CMK (cell line): ENCODE results near the gene ATP6V1G3.
"Not testable (repeated sequence)": the region's sequence is repeated elsewhere in the genome, so short reads cannot be mapped to it uniquely, and the experiment has no call there.

ENCODE experiments used
- DNase-seq: peaks from one replicate; pipeline ENCODE4 v3.0.0-alpha.2; 2010; ENCODE audit warnings: low read depth

Gene ATP6V1G3

DNA sequence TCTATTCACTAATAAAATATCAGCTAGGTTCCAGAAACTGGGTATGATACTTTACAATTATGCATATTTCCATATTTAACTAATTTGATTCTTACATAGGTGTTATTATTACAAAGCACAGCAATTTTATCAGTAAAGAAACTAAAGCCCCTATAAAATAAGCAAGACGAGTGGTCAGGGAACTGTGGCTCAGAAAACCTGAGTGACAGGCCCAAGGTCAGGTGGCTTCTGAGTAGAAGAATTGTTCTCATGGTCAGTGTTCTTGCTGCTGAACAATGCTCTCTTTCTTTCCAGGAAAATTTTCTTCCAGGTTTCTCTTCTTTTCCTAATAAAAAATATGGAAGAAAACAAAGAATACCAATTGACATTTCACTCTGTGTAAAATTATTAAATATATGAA is 2.2 kb upstream of the ATP6V1G3 start:
- no peak for DNase-seq

DNA sequence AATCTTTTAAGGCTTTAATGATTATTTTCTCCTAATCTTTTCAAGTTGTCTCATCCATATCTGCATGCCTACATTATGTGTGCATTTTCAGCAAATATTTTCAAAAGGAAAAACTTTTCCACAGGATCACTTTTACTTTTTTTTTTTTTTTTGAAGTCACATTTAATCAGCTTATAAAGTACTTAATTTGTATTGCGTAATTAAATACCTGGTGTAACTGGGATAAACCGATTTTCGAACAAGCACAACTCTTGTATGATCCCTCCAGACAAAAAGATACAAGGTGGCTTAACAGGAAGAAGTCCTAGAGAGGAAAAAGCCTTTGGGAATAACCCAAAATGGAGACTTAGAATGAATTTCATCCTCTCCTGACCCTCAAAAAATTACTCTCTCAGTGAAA is 1.3 kb upstream of the ATP6V1G3 start:
- no peak for DNase-seq

DNA sequence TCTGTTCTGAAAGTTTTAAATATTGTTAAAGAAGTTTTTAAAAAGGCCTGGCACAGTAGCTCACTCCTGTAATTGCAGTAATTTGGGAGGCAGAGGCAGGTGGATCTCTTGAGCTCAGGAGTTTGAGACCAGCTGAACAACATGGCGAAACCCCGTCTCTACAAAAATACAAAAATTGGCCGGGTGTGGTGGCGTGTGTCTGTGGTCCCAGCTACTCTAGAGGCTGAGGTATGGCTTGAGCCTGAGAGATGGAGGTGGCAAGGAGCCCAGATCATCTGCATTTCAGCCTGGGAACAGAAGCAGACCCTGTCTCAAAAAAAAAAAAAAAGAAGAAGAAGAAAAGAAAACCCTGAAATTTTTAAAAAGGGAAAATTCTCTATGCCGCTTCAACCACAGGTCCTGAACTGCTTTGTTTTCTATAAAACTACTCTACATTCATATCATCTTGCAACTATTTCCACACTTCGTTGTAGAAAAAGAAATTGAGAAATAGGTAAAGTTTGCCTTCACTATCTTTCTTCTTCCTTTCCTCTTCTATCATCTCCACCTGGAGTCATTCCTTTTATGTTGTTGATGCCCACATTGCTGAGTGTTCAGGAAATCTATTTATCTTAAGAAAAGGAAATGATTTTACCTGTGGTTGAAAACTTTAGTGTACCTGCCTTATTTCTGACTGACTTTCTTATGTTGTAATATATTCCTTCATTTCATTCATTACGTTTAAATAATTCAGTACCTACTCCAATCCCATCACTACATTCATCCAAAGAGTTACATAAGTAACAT is 1.7 kb downstream of the ATP6V1G3 start:
- no peak for DNase-seq

DNA sequence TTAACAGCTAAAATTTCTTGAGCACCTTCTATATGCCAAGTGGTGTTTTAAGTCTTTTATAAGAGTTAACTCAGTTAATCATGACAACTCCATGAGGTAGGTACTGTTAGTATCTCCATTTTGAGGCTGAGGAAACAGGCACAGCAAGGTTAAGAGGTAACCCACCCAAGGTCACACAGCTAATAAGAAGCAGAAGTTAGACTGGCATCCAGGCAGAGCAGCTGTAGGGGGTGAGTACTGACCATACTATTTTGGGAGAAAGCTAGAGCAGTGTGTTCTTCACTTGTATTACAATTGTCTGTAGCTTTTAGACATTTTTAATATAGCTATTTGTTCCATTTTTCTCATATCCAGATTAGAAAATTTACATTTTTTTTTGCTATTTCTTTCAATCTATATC is 4.8 kb downstream of the ATP6V1G3 start:
- no peak for DNase-seq

DNA sequence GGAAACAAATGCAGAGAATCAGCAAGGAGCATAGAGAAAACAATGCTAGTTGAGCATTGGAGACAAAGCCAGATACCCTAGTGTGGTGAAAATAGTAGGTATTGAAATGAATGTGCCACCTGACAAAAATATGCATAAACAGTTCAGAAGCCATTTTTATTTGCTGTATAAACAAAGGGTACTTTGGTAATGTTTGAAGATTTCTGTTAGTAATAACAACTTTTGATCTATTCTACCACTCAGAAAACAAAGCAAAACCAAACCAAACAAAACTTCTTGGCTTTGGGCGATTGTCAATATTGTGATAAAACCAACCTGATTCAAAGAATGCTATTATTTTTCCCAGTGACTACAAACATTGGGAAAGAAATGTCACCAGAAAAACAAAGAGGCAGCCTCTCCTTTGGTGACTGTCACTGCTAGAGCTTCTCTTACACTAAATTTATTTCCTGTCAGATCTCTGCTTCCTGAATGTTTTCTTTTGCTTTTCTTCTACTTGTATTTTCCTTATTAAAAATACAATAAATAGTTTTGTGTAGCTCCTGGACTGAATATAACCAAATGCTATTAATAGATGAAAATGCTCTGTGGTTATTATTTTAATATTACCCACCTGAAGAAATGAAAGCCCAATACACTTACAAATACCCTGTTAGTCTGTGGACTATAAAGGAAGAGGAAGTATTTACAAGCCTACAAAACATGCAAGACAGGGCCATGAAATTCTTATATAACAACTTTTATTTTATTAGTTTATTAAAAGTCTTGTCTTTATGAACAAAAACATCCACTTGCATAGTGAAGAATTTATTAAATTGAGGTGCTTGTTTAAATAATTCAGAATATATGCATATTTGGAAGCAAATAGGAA is 5.7 kb downstream of the ATP6V1G3 start:
- no peak for DNase-seq

DNA sequence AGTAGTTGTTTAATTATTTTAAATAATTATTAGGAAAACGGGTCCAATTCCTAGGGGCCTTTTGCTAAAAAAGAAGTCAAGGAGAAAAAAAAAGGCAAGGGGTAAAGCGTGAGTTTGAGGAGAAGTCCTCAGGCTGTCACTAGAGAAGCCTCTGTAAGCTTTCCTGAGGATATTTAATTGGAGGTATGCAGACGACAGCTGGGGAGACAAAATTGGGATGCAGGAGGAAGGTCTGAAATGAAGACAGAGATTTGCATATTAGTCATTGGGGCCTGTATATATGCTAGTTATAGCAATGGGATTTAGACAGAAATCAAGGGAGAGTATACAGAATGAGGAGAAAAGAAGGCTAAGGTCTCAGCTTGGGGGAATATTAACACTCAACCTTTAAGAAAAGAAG is 8.6 kb downstream of the ATP6V1G3 start:
- no peak for DNase-seq

DNA sequence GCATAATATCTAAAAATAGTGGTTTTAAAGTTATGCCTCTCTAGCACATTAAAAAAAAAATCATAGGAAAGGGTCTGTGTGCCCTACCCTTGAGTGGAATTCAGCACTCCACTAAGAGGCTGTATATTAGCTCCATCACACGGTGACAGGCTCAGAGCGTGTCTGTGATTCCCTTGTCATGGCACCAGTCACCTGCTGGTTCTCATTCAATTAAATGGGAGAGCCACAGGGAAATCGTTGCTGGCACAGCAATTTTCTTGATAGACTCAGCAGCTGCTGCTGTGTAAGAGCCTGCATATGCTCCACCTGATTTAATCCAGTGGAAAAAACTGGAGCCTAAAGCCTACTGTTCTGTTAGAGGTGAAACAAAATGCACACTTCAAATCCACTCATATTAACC is 9.5 kb downstream of the ATP6V1G3 start:
- no peak for DNase-seq

DNA sequence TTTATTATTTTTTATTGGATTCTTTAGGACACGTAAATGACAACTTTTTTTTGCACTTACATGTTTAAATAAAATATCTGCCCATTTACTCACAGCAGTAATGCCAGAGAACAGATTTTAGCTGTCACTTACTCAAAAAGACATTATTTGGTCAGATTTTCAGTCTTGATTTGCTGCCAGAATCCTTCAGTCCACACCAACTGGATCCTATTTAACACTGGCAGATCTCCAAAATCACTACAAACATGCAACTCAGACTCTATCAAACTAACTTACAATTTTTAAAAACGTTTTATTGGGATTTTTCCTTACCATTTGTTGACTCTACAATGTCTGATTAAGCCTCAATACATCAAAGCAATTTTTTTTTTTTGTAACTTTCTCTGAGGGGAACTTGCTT is 11.1 kb downstream of the ATP6V1G3 start:
- no peak for DNase-seq

DNA sequence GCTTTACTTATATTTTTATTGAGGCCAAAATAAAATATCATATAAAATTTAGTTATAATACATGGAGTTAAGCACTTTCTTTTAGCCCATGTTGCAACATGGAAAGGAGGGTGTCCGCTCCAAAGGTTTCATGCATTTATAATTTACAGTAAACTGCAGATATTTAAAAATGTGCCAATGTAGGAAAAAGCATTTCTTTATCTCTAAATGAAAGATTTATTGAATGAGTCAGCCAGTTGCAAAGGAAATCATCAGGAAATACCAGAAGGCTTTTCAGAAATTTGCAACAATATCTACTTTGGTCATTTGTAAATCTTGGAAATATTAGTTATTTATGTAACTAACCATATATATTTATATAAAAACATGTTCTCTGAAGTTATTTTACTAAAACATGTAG is 12.1 kb downstream of the ATP6V1G3 start:
- DNase-seq, result no peak

DNA sequence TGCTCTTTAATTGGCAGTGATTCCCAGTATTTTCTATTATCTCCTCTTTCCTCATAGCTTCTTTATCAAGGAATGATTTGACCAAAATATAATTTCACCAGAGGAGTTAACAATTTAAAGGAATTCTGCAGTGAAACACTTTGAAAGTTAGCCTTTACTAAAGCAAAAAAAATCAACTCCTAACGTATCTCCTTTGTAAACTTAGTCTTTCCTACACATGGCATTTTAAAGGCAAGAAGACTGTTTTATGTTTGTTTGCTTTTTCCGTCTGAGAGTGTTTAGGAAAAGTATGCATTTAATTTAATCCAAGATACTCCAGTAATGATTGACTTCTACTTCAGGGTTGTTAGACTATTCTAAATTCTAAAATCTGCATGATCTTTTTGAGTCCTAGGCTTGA is 15.9 kb downstream of the ATP6V1G3 start:
- no peak for DNase-seq

DNA sequence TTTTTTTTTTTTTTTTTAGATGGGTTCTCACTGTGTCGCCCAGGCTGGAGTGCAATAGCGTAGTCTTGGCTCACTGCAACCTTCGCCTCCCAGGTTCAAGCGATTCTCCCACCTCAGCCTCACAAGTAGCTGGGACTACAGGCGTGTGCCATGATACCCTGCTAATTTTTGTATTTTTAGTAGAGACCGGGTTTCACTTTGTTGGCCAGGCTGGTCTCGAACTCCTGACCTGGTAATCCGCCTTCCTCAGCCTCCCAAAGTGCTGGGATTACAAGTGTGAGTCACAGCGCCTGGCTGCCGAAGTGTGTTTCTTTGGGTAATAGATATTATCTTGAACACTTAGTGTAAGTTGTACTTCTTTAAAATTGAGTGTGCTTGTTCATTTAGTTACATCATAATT is 16.4 kb downstream of the ATP6V1G3 start:
- not testable (repeated sequence) for DNase-seq

DNA sequence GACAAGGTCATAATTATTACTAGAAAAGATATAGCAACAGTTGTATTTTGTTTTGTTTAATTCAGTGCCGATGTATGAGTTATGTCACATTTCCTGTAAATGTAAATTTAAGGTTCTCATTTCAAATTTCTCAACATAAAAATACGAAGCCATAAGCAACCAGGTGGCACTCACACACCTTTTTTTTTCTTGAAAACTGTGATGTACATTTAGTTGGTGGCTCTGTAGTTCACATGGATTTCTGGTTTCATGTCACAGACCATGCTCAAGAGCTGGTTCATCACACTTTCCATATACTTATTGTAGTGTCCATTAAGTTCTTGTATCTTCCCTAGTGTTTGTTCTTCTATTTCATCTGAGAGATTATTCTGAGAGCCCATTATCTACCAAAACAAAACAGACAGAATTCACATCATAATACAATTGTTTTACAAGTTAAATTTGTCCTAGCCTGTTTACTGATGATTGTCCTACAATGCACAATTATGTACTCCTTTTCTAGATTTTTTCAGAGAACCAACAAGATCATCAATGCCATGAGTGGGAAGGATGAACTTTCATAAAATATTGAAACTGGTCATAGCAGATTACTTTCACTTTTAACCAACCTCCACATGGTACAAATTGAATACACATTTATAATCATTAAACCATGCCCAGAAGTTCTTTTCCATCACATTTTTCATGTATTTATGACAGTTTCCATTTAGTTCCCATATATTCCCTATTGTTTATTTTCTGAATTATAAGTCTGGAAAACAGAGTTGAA is 17.1 kb downstream of the ATP6V1G3 start:
- DNase-seq, result no peak

DNA sequence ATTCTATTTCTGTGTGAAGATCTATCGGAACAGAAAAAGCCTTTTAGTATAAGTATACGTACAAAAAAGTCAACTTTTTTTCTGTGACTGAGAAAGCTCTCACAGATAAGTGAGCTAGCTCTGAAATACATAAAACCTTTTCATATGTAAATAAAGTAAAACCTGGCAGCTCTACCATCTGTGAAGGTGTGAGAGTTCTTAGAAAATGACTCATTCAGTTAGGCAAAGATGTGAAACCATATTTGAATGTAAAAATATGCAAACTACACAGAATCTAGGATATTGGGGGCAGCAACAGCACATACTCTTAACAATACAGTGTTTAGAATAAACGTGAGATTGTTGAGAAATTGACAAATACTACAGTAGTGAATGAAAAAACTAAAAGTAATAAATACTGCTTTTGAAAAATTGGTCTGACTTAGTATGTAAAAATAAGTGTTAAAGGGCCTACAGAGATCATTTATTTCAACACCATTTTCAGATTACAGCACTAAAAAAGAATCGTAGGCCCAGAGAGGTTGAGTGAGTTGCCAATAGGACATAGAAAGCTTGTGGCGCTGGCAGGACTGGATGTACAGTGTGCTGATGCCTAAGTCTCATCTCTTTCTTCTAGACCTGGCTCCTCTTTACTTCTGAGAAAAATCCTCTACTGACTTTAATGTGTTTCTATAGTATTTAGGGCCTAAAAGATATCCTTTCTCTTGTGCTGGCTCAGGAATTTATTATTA is 19.8 kb downstream of the ATP6V1G3 start:
- DNase-seq, result no peak

DNA sequence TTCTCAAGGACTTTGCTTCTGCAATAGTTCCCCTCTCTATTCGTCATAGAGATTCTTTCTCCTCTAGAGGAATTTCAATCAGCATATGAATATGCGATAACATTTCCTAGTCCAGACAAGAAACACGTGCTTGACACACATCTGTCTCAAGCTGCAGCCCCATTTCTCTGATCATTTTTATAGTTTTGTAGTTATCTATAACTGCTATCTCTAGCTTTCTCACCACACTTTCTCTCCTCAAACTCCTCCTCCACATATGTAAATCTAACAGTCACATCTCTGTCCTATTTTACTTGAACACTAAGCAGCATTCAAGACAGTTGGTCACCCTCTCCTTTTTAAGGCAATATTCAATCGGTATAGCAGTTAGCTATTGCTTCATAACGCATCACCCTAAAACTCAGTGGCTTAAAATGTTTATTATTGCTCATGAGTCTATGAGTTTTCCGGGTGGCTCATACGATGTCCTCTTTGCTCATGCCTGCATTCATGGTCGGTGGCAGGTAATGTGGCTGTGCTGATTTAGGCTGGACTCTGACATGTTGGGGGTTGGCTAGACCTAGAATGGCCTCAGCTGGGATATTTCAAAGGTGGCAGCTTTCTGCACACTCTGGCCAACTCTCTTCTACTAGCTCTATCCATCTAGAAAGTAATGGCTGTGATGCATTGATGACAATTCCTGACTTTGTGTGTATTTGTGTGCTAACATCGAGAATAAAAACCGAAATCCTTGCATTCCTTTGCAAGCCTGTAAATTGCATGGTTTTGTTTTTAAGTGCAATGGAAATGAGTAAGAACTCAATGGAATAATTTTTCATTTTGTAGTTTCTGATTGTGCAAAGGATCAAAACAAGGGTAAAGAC is 20.6 kb downstream of the ATP6V1G3 start:
- DNase-seq, result no peak

DNA sequence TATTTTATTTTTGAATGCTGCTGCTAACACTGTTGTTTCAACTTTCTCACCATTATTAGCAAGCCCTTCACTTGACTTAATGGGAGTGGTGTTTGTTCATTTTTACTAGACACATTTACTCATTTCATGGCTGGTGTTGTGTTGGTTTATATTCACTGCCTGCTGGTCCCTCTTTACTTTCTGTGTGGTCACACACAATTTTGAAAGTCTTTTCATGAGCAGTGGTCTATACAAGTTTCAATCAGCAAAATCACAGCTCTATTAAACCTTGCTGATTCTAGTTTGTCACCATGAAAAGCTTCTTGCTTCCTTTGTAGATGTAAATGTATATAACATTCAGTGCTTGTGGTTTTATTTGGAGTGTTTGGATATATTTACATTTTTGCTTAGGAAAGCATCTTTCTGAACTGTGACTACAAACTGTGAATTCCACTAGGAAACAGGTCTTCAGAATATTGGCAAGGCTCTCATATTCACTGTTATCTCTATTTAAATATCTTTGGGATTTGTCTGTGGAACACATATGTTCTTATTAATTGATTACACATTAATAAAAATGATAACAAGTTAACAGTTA is 22.8 kb downstream of the ATP6V1G3 start:
- no peak for DNase-seq

DNA sequence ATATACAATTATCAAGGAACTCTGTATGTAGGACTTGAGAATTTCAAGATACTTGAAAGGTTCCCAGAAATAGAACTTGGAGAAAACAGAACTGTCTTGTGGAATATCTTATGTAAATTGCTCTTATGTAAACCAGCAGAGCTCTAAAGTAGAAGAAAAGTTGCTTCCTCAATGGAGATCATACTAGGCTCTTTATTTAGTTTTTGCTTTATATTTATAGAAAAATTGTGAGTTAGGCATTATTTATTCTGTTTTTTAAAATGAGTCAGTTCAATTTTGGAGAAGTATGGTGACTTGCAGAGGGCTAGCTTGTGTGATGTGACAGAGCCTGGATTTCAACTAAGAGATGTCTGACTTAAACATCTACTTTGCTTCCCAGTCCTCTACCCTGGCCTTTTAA is 40.4 kb downstream of the ATP6V1G3 start:
- DNase-seq, result no peak

DNA sequence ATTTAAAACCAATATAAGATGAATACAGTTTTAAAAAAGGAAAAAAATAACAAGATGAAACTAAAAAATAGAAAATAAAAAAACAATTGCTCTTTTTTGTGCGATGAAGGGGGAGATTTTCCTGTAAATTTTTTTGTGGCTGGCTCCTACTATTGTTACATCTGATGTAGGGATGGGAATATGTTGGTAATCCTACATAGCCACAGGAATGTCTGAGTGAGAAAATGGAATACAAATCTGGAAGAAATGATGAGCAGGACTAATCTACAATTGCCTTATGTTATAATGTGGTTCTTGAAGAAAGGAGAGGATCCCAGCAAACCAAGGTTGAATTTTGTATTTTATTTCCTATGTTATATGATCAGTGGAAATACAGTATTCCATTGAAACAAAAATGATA is 40.9 kb downstream of the ATP6V1G3 start:
- no peak for DNase-seq

DNA sequence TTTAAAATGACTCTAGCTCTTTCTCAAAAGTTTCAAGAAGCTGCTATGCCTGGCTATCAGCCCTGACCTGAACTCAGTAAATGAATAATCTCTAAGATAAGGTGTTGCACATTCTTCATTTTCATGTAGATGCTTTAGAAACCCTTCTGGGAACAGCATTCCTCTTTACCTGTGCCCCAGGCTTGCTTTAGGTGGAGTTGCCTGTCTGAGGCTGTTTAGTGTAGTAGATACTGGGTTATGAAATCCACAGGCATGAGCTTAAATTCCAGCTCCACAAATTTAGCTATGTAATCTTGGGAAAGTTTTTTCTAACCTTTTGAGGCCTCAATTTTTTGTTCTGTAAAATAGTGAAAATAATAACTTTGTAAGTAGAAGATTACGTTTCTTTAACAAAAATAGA is 41.6 kb downstream of the ATP6V1G3 start:
- no peak for DNase-seq

DNA sequence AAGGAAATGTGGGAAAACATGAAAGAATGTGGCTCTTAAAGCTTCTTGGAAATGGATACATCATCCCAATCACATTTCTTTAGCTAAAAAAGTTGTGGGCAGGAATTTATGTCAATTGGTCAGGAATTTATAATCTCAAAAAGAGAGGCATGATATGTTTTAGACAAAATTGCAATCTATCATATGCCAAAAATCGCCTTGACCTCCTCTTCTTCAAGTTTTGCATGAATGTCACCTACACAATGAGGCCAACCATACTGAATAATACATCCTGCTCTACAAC is 42.4 kb downstream of the ATP6V1G3 start:
- no peak for DNase-seq

DNA sequence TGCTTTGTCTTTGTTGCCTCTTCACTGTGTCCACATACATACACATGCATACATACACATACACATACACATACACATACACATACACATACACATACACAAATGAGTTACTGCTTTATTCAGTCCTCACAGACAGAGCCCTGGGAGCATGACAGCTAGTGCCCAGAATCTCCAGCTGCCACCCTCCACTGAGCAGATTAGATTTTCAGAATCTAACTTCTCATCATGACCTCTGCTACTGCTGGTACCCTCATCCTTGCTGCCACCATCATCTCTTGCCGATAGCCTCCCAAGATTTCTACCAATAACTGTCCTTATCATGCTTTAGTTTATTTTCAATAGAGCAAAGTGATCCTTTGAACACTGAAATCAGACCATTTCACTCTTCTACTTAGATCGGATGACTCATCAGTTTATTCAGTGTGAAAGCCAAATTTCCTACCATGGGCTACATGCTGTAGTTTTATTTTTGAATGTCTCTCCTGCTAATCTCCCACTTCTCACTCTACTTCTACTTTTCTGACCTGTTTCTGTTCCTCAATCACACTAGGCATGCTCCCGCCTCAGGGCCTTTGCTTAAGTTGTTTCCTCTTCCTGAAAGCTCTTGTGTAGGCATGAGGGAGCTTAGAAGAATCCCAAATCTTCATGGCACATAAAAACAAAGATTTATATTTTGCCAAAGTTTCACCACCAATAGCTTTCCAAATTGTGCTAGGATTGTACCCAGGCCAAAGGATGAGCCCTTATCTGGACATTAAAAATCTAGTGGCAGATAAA is 43.0 kb downstream of the ATP6V1G3 start:
- no peak for DNase-seq
